ENCODE measurements around the gene NEURL1. TPM values are rescaled to one million over a fixed set of nuclear protein-coding genes. Genes with fewer than 3 reads are reported as not detected.
"Not testable (repeated sequence)": the region's sequence is repeated elsewhere in the genome, so short reads cannot be mapped to it uniquely, and the experiment has no call there.

Gene NEURL1
- total RNA-seq, 1 donor from 2014 or later, result 1.8 TPM

- DNase-seq (ENCODE audit: low read depth, low spot score), result no peak
- no peak for TF ChIP-seq CTCF (conservative IDR thresholded peaks at IDR 0.05)
- peaks cover 17% of the 10 kb centered on the region for H3K4me1 Mint-ChIP-seq
- no peaks in the 10 kb centered on the region for H3K9me3 Mint-ChIP-seq
- no peaks in the 10 kb centered on the region for H3K36me3 Mint-ChIP-seq (ENCODE audit: low read depth)
- H3K4me3 Mint-ChIP-seq, result no peak overlapping the region
- H3K27ac Mint-ChIP-seq (ENCODE audit: unreplicated experiment), result no peak overlapping the region
- H3K27me3 Mint-ChIP-seq (ENCODE audit: low read depth), result peaks cover 63% of the 10 kb centered on the region
Observed at GRCh38 chr10:103498936-103499638, 5.6 kb downstream of the NEURL1 start.

- Mint-ChIP-seq H3K4me3 (no peak overlapping the region), H3K27ac (ENCODE audit: unreplicated experiment) (no peak overlapping the region), H3K27me3 (ENCODE audit: low read depth) (peaks cover 56% of the 10 kb centered on the region), H3K9me3 (no peaks in the 10 kb centered on the region), H3K4me1 (peaks cover 16% of the 10 kb centered on the region), H3K36me3 (ENCODE audit: low read depth) (no peaks in the 10 kb centered on the region)
- DNase-seq (ENCODE audit: low read depth, low spot score), result no peak
- no peak for TF ChIP-seq CTCF (conservative IDR thresholded peaks at IDR 0.05)
Observed at GRCh38 chr10:103499881-103500280, 6.4 kb downstream of the NEURL1 start.

- Mint-ChIP-seq H3K27ac (ENCODE audit: unreplicated experiment) (no peak overlapping the region), H3K27me3 (ENCODE audit: low read depth) (peaks cover 50% of the 10 kb centered on the region)
Observed at GRCh38 chr10:103500481-103500880, 7.0 kb downstream of the NEURL1 start.

GRCh38 chr10:103501186-103501585 is 7.7 kb downstream of the NEURL1 start:
- H3K9me3 Mint-ChIP-seq, result no peaks in the 10 kb centered on the region
- no peak overlapping the region for H3K27ac Mint-ChIP-seq (ENCODE audit: unreplicated experiment)
- DNase-seq (ENCODE audit: low read depth, low spot score), result no peak
- H3K4me1 Mint-ChIP-seq, result peaks cover 16% of the 10 kb centered on the region
- peaks cover 43% of the 10 kb centered on the region for H3K27me3 Mint-ChIP-seq (ENCODE audit: low read depth)
- no peak for TF ChIP-seq CTCF (conservative IDR thresholded peaks at IDR 0.05)
- no peaks in the 10 kb centered on the region for H3K36me3 Mint-ChIP-seq (ENCODE audit: low read depth)
- H3K4me3 Mint-ChIP-seq, result no peak overlapping the region

More at GRCh38 chr10:103500481-103500880, 7.0 kb downstream of the NEURL1 start:
- Mint-ChIP-seq H3K9me3 (no peaks in the 10 kb centered on the region), H3K4me3 (no peak overlapping the region), H3K4me1 (peaks cover 16% of the 10 kb centered on the region), H3K36me3 (ENCODE audit: low read depth) (no peaks in the 10 kb centered on the region)
- DNase-seq (ENCODE audit: low read depth, low spot score), result no peak
- no peak for TF ChIP-seq CTCF (conservative IDR thresholded peaks at IDR 0.05)

- H3K4me1 Mint-ChIP-seq, result peaks cover 16% of the 10 kb centered on the region
- H3K36me3 Mint-ChIP-seq (ENCODE audit: low read depth), result no peaks in the 10 kb centered on the region
- peaks cover 27% of the 10 kb centered on the region for H3K27me3 Mint-ChIP-seq (ENCODE audit: low read depth)
- TF ChIP-seq CTCF (conservative IDR thresholded peaks at IDR 0.05), result no peak
- H3K9me3 Mint-ChIP-seq, result no peaks in the 10 kb centered on the region
- no peak for DNase-seq (ENCODE audit: low read depth, low spot score)
- H3K27ac Mint-ChIP-seq (ENCODE audit: unreplicated experiment), result no peak overlapping the region
- H3K4me3 Mint-ChIP-seq, result no peak overlapping the region
Observed at GRCh38 chr10:103502849-103503660, 9.6 kb downstream of the NEURL1 start.

GRCh38 chr10:103503777-103504176 is 10.3 kb downstream of the NEURL1 start:
- H3K4me3 Mint-ChIP-seq; DNase-seq (ENCODE audit: low read depth, low spot score); H3K27ac Mint-ChIP-seq (ENCODE audit: unreplicated experiment); H3K9me3 Mint-ChIP-seq; H3K36me3 Mint-ChIP-seq (ENCODE audit: low read depth): not testable (repeated sequence)
- Mint-ChIP-seq H3K27me3 (ENCODE audit: low read depth) (peaks cover 24% of the 10 kb centered on the region), H3K4me1 (peaks cover 16% of the 10 kb centered on the region)
